Neural progenitor cell (in vitro differentiated cells): ENCODE data around the gene INSM1. TPM values are rescaled to one million over a fixed set of nuclear protein-coding genes. Genes with fewer than 3 reads are reported as not detected.

Experiments used
- DNase-seq: peaks from one replicate; pipeline ENCODE4 v3.0.0-alpha.2; 2016; ENCODE audit warnings: low spot score
- H2AFZ ChIP-seq: fragments of 200-600 bp; sonication (generic); replicated peaks from 2 replicates; pipeline ENCODE4 v1.6.1; 2016; ENCODE audit warnings: antibody characterized with exemption
- H3F3A ChIP-seq: fragments of 200-600 bp; sonication (generic); 2 replicates; pipeline ENCODE4 v1.6.1; 2016; ENCODE audit warnings: antibody characterized with exemption, low read depth
- H3K27ac ChIP-seq: fragments of 200-600 bp; sonication (generic); 2 replicates; pipeline ENCODE4 v1.5.1; 2016; ENCODE audit warnings: mild to moderate bottlenecking
- H3K27me3 ChIP-seq: fragments of 200-600 bp; sonication (generic); 2 replicates; pipeline ENCODE4 v1.6.1; 2016; ENCODE audit warnings: mild to moderate bottlenecking, moderate library complexity
- H3K36me3 ChIP-seq: fragments of 200-600 bp; sonication (generic); 2 replicates; pipeline ENCODE4 v1.5.1; 2016
- H3K4me1 ChIP-seq: fragments of 200-600 bp; sonication (generic); 2 replicates; pipeline ENCODE4 v1.6.1; 2016; ENCODE audit warnings: mixed run types
- H3K4me2 ChIP-seq: fragments of 200-600 bp; sonication (generic); 2 replicates; pipeline ENCODE4 v1.6.1; 2016
- H3K4me3 ChIP-seq: fragments of 200-600 bp; sonication (generic); 2 replicates; pipeline ENCODE4 v1.5.1; 2016
- H3K79me2 ChIP-seq: fragments of 200-600 bp; sonication (generic); 2 replicates; pipeline ENCODE4 v1.6.1; 2016; ENCODE audit warnings: low read depth
- H3K9ac ChIP-seq: fragments of 200-600 bp; sonication (generic); 2 replicates; pipeline ENCODE4 v1.6.1; 2016
- H3K9me3 ChIP-seq: fragments of 200-600 bp; sonication (generic); 2 replicates; pipeline ENCODE4 v1.5.1; 2016; ENCODE audit warnings: low read depth
- H4K20me1 ChIP-seq: fragments of 200-600 bp; sonication (generic); 2 replicates; pipeline ENCODE4 v1.6.1; 2016; ENCODE audit warnings: low read depth
- H3K27ac Mint-ChIP-seq: 3 replicates; pipeline ENCODE4 v1.8.0; 2021; ENCODE audit warnings: mixed read lengths
- H3K27me3 Mint-ChIP-seq: 2 replicates; pipeline ENCODE4 v1.8.0; 2022; ENCODE audit warnings: low read depth, mild to moderate bottlenecking, inconsistent platforms, moderate library complexity, mixed read lengths; ENCODE audit not compliant: insufficient read depth
- H3K36me3 Mint-ChIP-seq: 3 replicates; pipeline ENCODE4 v1.8.0; 2021; ENCODE audit warnings: mixed read lengths
- H3K4me1 Mint-ChIP-seq: 3 replicates; pipeline ENCODE4 v1.8.0; 2021; ENCODE audit warnings: mixed read lengths
- H3K4me3 Mint-ChIP-seq: 3 replicates; pipeline ENCODE4 v1.8.0; 2021; ENCODE audit warnings: mild to moderate bottlenecking, moderate library complexity, mixed read lengths
- H3K9me3 Mint-ChIP-seq: 3 replicates; pipeline ENCODE4 v1.8.0; 2020; ENCODE audit warnings: mixed read lengths
- CTCF ChIP-seq: fragments of 200-600 bp; sonication (generic); IDR thresholded peaks from 2 replicates; pipeline ENCODE4 v1.5.1; 2017; ENCODE audit warnings: antibody characterized with exemption, mild to moderate bottlenecking
- EZH2 ChIP-seq: fragments of 200-600 bp; sonication (generic); IDR thresholded peaks from 2 replicates; pipeline ENCODE4 v1.6.1; 2017; ENCODE audit warnings: antibody characterized with exemption, mild to moderate bottlenecking, moderate library complexity
- EZH2phosphoT487 ChIP-seq: fragments of 200-600 bp; sonication (generic); IDR thresholded peaks from 2 replicates; pipeline ENCODE4 v1.6.1; 2017; ENCODE audit warnings: antibody characterized with exemption
- total RNA-seq: library from RNA; depleted of rRNA; stranded (reverse); fragments of >200 nt; gene quantifications from 2 replicates; pipeline ENCODE4 v1.2.3, GENCODE V29; 2015; ENCODE audit warnings: low replicate concordance

Gene INSM1
- total RNA-seq, 1 donor from 2014 or later, result 0.41 TPM

- Histone ChIP-seq H3K27me3 (peaks cover 57% of the 10 kb centered on the region), H3K9me3 (no peaks in the 10 kb centered on the region), H2AFZ (no peak overlapping the region), H3F3A (peaks cover 18% of the 10 kb centered on the region), H3K4me3 (no peak overlapping the region), H3K4me2 (no peak overlapping the region), H3K4me1 (peaks cover 4% of the 10 kb centered on the region), H3K36me3 (no peaks in the 10 kb centered on the region), H3K79me2 (no peaks in the 10 kb centered on the region), H3K9ac (no peak overlapping the region), H3K27ac (no peak overlapping the region), H4K20me1 (peaks cover 27% of the 10 kb centered on the region)
- H3K4me3 Mint-ChIP-seq, result no peak overlapping the region
- H3K27me3 Mint-ChIP-seq, result peaks cover 36% of the 10 kb centered on the region
- DNase-seq, result no peak
- H3K9me3 Mint-ChIP-seq, result peaks cover 12% of the 10 kb centered on the region
- H3K4me1 Mint-ChIP-seq, result peaks cover 33% of the 10 kb centered on the region
- H3K27ac Mint-ChIP-seq, result no peak overlapping the region
- TF ChIP-seq EZH2 (no peak), CTCF (no peak), EZH2phosphoT487 (no peak)
- peaks cover 2% of the 10 kb centered on the region for H3K36me3 Mint-ChIP-seq
Measured at GRCh38 chr20:20358801-20359200, 9.1 kb upstream of the INSM1 start.

- Histone ChIP-seq H3K4me1 (peaks cover 10% of the 10 kb centered on the region), H2AFZ (no peak overlapping the region), H3F3A (peaks cover 27% of the 10 kb centered on the region), H3K79me2 (no peaks in the 10 kb centered on the region), H3K27ac (no peak overlapping the region), H4K20me1 (peaks cover 35% of the 10 kb centered on the region), H3K9me3 (no peaks in the 10 kb centered on the region), H3K4me2 (no peak overlapping the region), H3K4me3 (no peak overlapping the region), H3K27me3 (peaks cover 65% of the 10 kb centered on the region), H3K9ac (no peak overlapping the region), H3K36me3 (no peaks in the 10 kb centered on the region)
- H3K27ac Mint-ChIP-seq, result no peak overlapping the region
- H3K36me3 Mint-ChIP-seq, result no peaks in the 10 kb centered on the region
- H3K9me3 Mint-ChIP-seq, result peaks cover 5% of the 10 kb centered on the region
- H3K4me3 Mint-ChIP-seq, result no peak overlapping the region
- peaks cover 36% of the 10 kb centered on the region for H3K27me3 Mint-ChIP-seq
- TF ChIP-seq EZH2, result no peak
- TF ChIP-seq CTCF, result no peak
- TF ChIP-seq EZH2phosphoT487, result no peak
- DNase-seq, result no peak
- H3K4me1 Mint-ChIP-seq, result peaks cover 37% of the 10 kb centered on the region
Measured at GRCh38 chr20:20359628-20360027, 8.3 kb upstream of the INSM1 start.

- Histone ChIP-seq H2AFZ (no peak overlapping the region), H3K79me2 (no peaks in the 10 kb centered on the region), H3K27me3 (peaks cover 74% of the 10 kb centered on the region), H3K4me2 (no peak overlapping the region), H4K20me1 (peaks cover 43% of the 10 kb centered on the region), H3K9me3 (no peaks in the 10 kb centered on the region), H3K4me1 (peaks cover 15% of the 10 kb centered on the region), H3K4me3 (no peak overlapping the region), H3K27ac (no peak overlapping the region), H3K36me3 (no peaks in the 10 kb centered on the region), H3K9ac (no peak overlapping the region), H3F3A (peaks cover 32% of the 10 kb centered on the region)
- no peaks in the 10 kb centered on the region for H3K9me3 Mint-ChIP-seq
- peak; percentile 76 for DNase-seq
- peaks cover 42% of the 10 kb centered on the region for H3K27me3 Mint-ChIP-seq
- no peak for TF ChIP-seq EZH2phosphoT487
- no peak for TF ChIP-seq EZH2
- peak; percentile 82 for TF ChIP-seq CTCF
- no peak overlapping the region for H3K27ac Mint-ChIP-seq
- H3K4me3 Mint-ChIP-seq, result no peak overlapping the region
- H3K4me1 Mint-ChIP-seq, result peaks cover 43% of the 10 kb centered on the region
- no peaks in the 10 kb centered on the region for H3K36me3 Mint-ChIP-seq
Measured at GRCh38 chr20:20360464-20360863, 7.4 kb upstream of the INSM1 start.
